Uterus (tissue), 2 donors: ENCODE data around the gene KRT34.

Experiments used
- CTCF ChIP-seq, 4 experiments: fragments of 200-600 bp in 2 of 4; fragments of 450-650 bp in 2 of 4; sonication (generic) in 2 of 4; IDR thresholded peaks; one replicate each; pipeline ENCODE4 v1.5.1; 2016 to 2019; ENCODE audit warnings: antibody characterized with exemption in 4 of 4, mild to moderate bottlenecking in 2 of 4, moderate library complexity in 1 of 4
- POLR2A ChIP-seq, 2 donors: fragments of 450-650 bp; IDR thresholded peaks; one replicate each; pipeline ENCODE4 v1.6.1; 2016; ENCODE audit warnings: antibody characterized with exemption in 2 of 2, mild to moderate bottlenecking in 1 of 2, moderate library complexity in 1 of 2

- TF ChIP-seq CTCF (IDR thresholded peaks at IDR 0.05) (no peak), POLR2A (IDR thresholded peaks at IDR 0.05) (no peak)
Measured at GRCh38 chr17:41419716-41420115, 37.6 kb upstream of the KRT34 start.
